NCI-H69 (cell line): ENCODE results near the gene CHD6.

Source experiments
- DNase-seq: peaks from one replicate; lab custom pipeline; 2025; lab: John Stamatoyannopoulos, UW

The CHD6 gene

GRCh38 chr20:41587523-41587922, 30.7 kb downstream of the CHD6 start:
- DNase-seq, result no peak

GRCh38 chr20:41586772-41587171, 31.4 kb downstream of the CHD6 start:
- DNase-seq, result no peak

GRCh38 chr20:41580350-41580749, 37.8 kb downstream of the CHD6 start:
- no peak for DNase-seq

GRCh38 chr20:41577129-41578009, 40.8 kb downstream of the CHD6 start:
- no peak for DNase-seq

- no peak for DNase-seq
These were observed 42.8 kb downstream of the CHD6 start for GRCh38 chr20:41575412-41575811.

GRCh38 chr20:41574802-41575389, 43.3 kb downstream of the CHD6 start:
- no peak for DNase-seq

- peak; percentile 10 for DNase-seq
These were observed 44.2 kb downstream of the CHD6 start for GRCh38 chr20:41573955-41574354.

GRCh38 chr20:41572010-41572572, 46.1 kb downstream of the CHD6 start:
- DNase-seq, result peak; percentile 23

- DNase-seq, result no peak
These were observed 47.2 kb downstream of the CHD6 start for GRCh38 chr20:41571006-41571405.

GRCh38 chr20:41570557-41570956, 47.6 kb downstream of the CHD6 start:
- no peak for DNase-seq

GRCh38 chr20:41567615-41568014, 50.6 kb downstream of the CHD6 start:
- no peak for DNase-seq

GRCh38 chr20:41566896-41567527, 51.2 kb downstream of the CHD6 start:
- no peak for DNase-seq

GRCh38 chr20:41563087-41563486, 55.1 kb downstream of the CHD6 start:
- DNase-seq, result no peak

- peak; percentile 28 for DNase-seq
These were observed 57.2 kb downstream of the CHD6 start for GRCh38 chr20:41560970-41561369.

GRCh38 chr20:41559658-41560057, 58.5 kb downstream of the CHD6 start:
- DNase-seq, result no peak

- no peak for DNase-seq
These were observed 64.9 kb downstream of the CHD6 start for GRCh38 chr20:41553142-41553879.

- no peak for DNase-seq
These were observed 65.7 kb downstream of the CHD6 start for GRCh38 chr20:41552295-41553068.

GRCh38 chr20:41551011-41551705, 67.0 kb downstream of the CHD6 start:
- no peak for DNase-seq

GRCh38 chr20:41547221-41547620, 71.0 kb downstream of the CHD6 start:
- DNase-seq, result no peak

- DNase-seq, result no peak
These were observed 71.6 kb downstream of the CHD6 start for GRCh38 chr20:41546535-41546934.

GRCh38 chr20:41544472-41544871, 73.7 kb downstream of the CHD6 start:
- no peak for DNase-seq
